Measurements from ENCODE around the gene SLC29A1.

The SLC29A1 gene

GRCh38 chr6:44255871-44256774 lies 32.7 kb downstream of the SLC29A1 start:
- Histone ChIP-seq H3K27ac (ENCODE audit: low read depth, low read length) (peak overlapping the region; percentile 60), H3K9ac (ENCODE audit: low read depth in 1 of 2, low read length in 2 of 2) (peak overlapping the region; percentile 79 to 88), H3K36me3 (ENCODE audit: control insufficient read depth in 1 of 2, insufficient read depth in 2 of 2, low read length in 2 of 2) (peaks cover 37 to 55% of the 10 kb centered on the region in 2 donors)

GRCh38 chr6:44256775-44257024 lies 33.3 kb downstream of the SLC29A1 start:
- H3K36me3 ChIP-seq (ENCODE audit: control insufficient read depth in 1 of 2, insufficient read depth in 2 of 2, low read length in 2 of 2): peaks cover 34 to 54% of the 10 kb centered on the region in 2 donors
- peak overlapping the region; percentile 83 to 89 for H3K4me3 ChIP-seq (ENCODE audit: low read depth in 1 of 2, low read length in 2 of 2)
- H3K9me3 ChIP-seq (ENCODE audit: control insufficient read depth in 1 of 2, low read length in 2 of 2): no peaks in the 10 kb centered on the region
- H3K9ac ChIP-seq (ENCODE audit: low read depth in 1 of 2, low read length in 2 of 2): peak overlapping the region; percentile 79 to 88
- H3K27ac ChIP-seq (ENCODE audit: low read depth, low read length): peak overlapping the region; percentile 60
- H3K27me3 ChIP-seq (ENCODE audit: control insufficient read depth in 1 of 2, insufficient read depth in 2 of 2, low read length in 2 of 2): no peaks in the 10 kb centered on the region
- peaks cover 20 to 24% of the 10 kb centered on the region in 2 donors for H3K4me1 ChIP-seq (ENCODE audit: control insufficient read depth in 1 of 2, insufficient read depth in 2 of 2, low read length in 2 of 2)

More at GRCh38 chr6:44255871-44256774, 32.7 kb downstream of the SLC29A1 start:
- no peaks in the 10 kb centered on the region for H3K9me3 ChIP-seq (ENCODE audit: control insufficient read depth in 1 of 2, low read length in 2 of 2)
- peak overlapping the region; percentile 83 to 89 for H3K4me3 ChIP-seq (ENCODE audit: low read depth in 1 of 2, low read length in 2 of 2)
- H3K27me3 ChIP-seq (ENCODE audit: control insufficient read depth in 1 of 2, insufficient read depth in 2 of 2, low read length in 2 of 2): no peaks in the 10 kb centered on the region
- H3K4me1 ChIP-seq (ENCODE audit: control insufficient read depth in 1 of 2, insufficient read depth in 2 of 2, low read length in 2 of 2): peaks cover 20% of the 10 kb centered on the region in 2 donors

- Histone ChIP-seq H3K4me1 (ENCODE audit: control insufficient read depth in 1 of 2, insufficient read depth in 2 of 2, low read length in 2 of 2) (peaks cover 24 to 29% of the 10 kb centered on the region in 2 donors), H3K9ac (ENCODE audit: low read depth in 1 of 2, low read length in 2 of 2) (peak within 1 kb of the TSS; percentile 79 to 88), H3K4me3 (ENCODE audit: low read depth in 1 of 2, low read length in 2 of 2) (peak within 1 kb of the TSS; percentile 83 to 89), H3K9me3 (ENCODE audit: control insufficient read depth in 1 of 2, low read length in 2 of 2) (no peaks in the 10 kb centered on the region), H3K27me3 (ENCODE audit: control insufficient read depth in 1 of 2, insufficient read depth in 2 of 2, low read length in 2 of 2) (no peaks in the 10 kb centered on the region), H3K27ac (ENCODE audit: low read depth, low read length) (peak within 1 kb of the TSS; percentile 60), H3K36me3 (ENCODE audit: control insufficient read depth in 1 of 2, insufficient read depth in 2 of 2, low read length in 2 of 2) (peaks cover 30 to 54% of the 10 kb centered on the region in 2 donors)
These were observed 33.8 kb downstream of the SLC29A1 start, which contains the start of gene SLC35B2 for GRCh38 chr6:44257025-44257752. TSS of gene SLC35B2 (minus strand) at chr6:44257528. CDS start at chr6:44257410, 118 bp downstream.

GRCh38 chr6:44257753-44258324 lies 34.4 kb downstream of the SLC29A1 start:
- peaks cover 31 to 35% of the 10 kb centered on the region in 2 donors for H3K4me1 ChIP-seq (ENCODE audit: control insufficient read depth in 1 of 2, insufficient read depth in 2 of 2, low read length in 2 of 2)
- peaks cover 26 to 52% of the 10 kb centered on the region in 2 donors for H3K36me3 ChIP-seq (ENCODE audit: control insufficient read depth in 1 of 2, insufficient read depth in 2 of 2, low read length in 2 of 2)
- H3K4me3 ChIP-seq (ENCODE audit: low read depth in 1 of 2, low read length in 2 of 2): peak overlapping the region; percentile 54 to 89
- no peaks in the 10 kb centered on the region for H3K9me3 ChIP-seq (ENCODE audit: control insufficient read depth in 1 of 2, low read length in 2 of 2)
- H3K9ac ChIP-seq (ENCODE audit: low read depth in 1 of 2, low read length in 2 of 2): peak overlapping the region; percentile 52 to 56
- no peaks in the 10 kb centered on the region for H3K27me3 ChIP-seq (ENCODE audit: control insufficient read depth in 1 of 2, insufficient read depth in 2 of 2, low read length in 2 of 2)
- no peak overlapping the region for H3K27ac ChIP-seq (ENCODE audit: low read depth, low read length)

- Histone ChIP-seq H3K4me3 (ENCODE audit: low read depth in 1 of 2, low read length in 2 of 2) (no peak overlapping the region), H3K27me3 (ENCODE audit: control insufficient read depth in 1 of 2, insufficient read depth in 2 of 2, low read length in 2 of 2) (no peaks in the 10 kb centered on the region), H3K4me1 (ENCODE audit: control insufficient read depth in 1 of 2, insufficient read depth in 2 of 2, low read length in 2 of 2) (peaks cover 36 to 41% of the 10 kb centered on the region in 2 donors), H3K9ac (ENCODE audit: low read depth in 1 of 2, low read length in 2 of 2) (no peak overlapping the region), H3K9me3 (ENCODE audit: control insufficient read depth in 1 of 2, low read length in 2 of 2) (no peaks in the 10 kb centered on the region), H3K36me3 (ENCODE audit: control insufficient read depth in 1 of 2, insufficient read depth in 2 of 2, low read length in 2 of 2) (peaks cover 21 to 46% of the 10 kb centered on the region in 2 donors), H3K27ac (ENCODE audit: low read depth, low read length) (no peak overlapping the region)
These were observed 35.0 kb downstream of the SLC29A1 start for GRCh38 chr6:44258325-44258863.

- H3K9ac ChIP-seq (ENCODE audit: low read depth in 1 of 2, low read length in 2 of 2): no peak overlapping the region
- peaks cover 21 to 41% of the 10 kb centered on the region in 2 donors for H3K36me3 ChIP-seq (ENCODE audit: control insufficient read depth in 1 of 2, insufficient read depth in 2 of 2, low read length in 2 of 2)
- H3K27ac ChIP-seq (ENCODE audit: low read depth, low read length): no peak overlapping the region
- H3K9me3 ChIP-seq (ENCODE audit: control insufficient read depth in 1 of 2, low read length in 2 of 2): no peaks in the 10 kb centered on the region
- peaks cover 42 to 46% of the 10 kb centered on the region in 2 donors for H3K4me1 ChIP-seq (ENCODE audit: control insufficient read depth in 1 of 2, insufficient read depth in 2 of 2, low read length in 2 of 2)
- no peak overlapping the region for H3K4me3 ChIP-seq (ENCODE audit: low read depth in 1 of 2, low read length in 2 of 2)
- no peaks in the 10 kb centered on the region for H3K27me3 ChIP-seq (ENCODE audit: control insufficient read depth in 1 of 2, insufficient read depth in 2 of 2, low read length in 2 of 2)
These were observed 35.5 kb downstream of the SLC29A1 start for GRCh38 chr6:44258921-44259320.

GRCh38 chr6:44260011-44260410 lies 36.6 kb downstream of the SLC29A1 start:
- no peak overlapping the region for H3K9ac ChIP-seq (ENCODE audit: low read depth in 1 of 2, low read length in 2 of 2)
- no peaks in the 10 kb centered on the region for H3K27me3 ChIP-seq (ENCODE audit: control insufficient read depth in 1 of 2, insufficient read depth in 2 of 2, low read length in 2 of 2)
- no peaks in the 10 kb centered on the region for H3K9me3 ChIP-seq (ENCODE audit: control insufficient read depth in 1 of 2, low read length in 2 of 2)
- H3K36me3 ChIP-seq (ENCODE audit: control insufficient read depth in 1 of 2, insufficient read depth in 2 of 2, low read length in 2 of 2): peaks cover 16 to 30% of the 10 kb centered on the region in 2 donors
- H3K27ac ChIP-seq (ENCODE audit: low read depth, low read length): no peak overlapping the region
- H3K4me3 ChIP-seq (ENCODE audit: low read depth in 1 of 2, low read length in 2 of 2): no peak overlapping the region
- peaks cover 47 to 57% of the 10 kb centered on the region in 2 donors for H3K4me1 ChIP-seq (ENCODE audit: control insufficient read depth in 1 of 2, insufficient read depth in 2 of 2, low read length in 2 of 2)

- Histone ChIP-seq H3K4me3 (ENCODE audit: low read depth in 1 of 2, low read length in 2 of 2) (no peak overlapping the region), H3K4me1 (ENCODE audit: control insufficient read depth in 1 of 2, insufficient read depth in 2 of 2, low read length in 2 of 2) (peaks cover 44 to 57% of the 10 kb centered on the region in 2 donors), H3K27ac (ENCODE audit: low read depth, low read length) (no peak overlapping the region), H3K27me3 (ENCODE audit: control insufficient read depth in 1 of 2, insufficient read depth in 2 of 2, low read length in 2 of 2) (no peaks in the 10 kb centered on the region), H3K9me3 (ENCODE audit: control insufficient read depth in 1 of 2, low read length in 2 of 2) (no peaks in the 10 kb centered on the region), H3K9ac (ENCODE audit: low read depth in 1 of 2, low read length in 2 of 2) (no peak overlapping the region), H3K36me3 (ENCODE audit: control insufficient read depth in 1 of 2, insufficient read depth in 2 of 2, low read length in 2 of 2) (peaks cover 16 to 25% of the 10 kb centered on the region in 2 donors)
These were observed 37.3 kb downstream of the SLC29A1 start for GRCh38 chr6:44260451-44261297.

GRCh38 chr6:44261581-44261980 lies 38.2 kb downstream of the SLC29A1 start:
- Histone ChIP-seq H3K4me1 (ENCODE audit: control insufficient read depth in 1 of 2, insufficient read depth in 2 of 2, low read length in 2 of 2) (peaks cover 35 to 48% of the 10 kb centered on the region in 2 donors), H3K4me3 (ENCODE audit: low read depth in 1 of 2, low read length in 2 of 2) (no peak overlapping the region), H3K27me3 (ENCODE audit: control insufficient read depth in 1 of 2, insufficient read depth in 2 of 2, low read length in 2 of 2) (no peaks in the 10 kb centered on the region), H3K9ac (ENCODE audit: low read depth in 1 of 2, low read length in 2 of 2) (no peak overlapping the region), H3K9me3 (ENCODE audit: control insufficient read depth in 1 of 2, low read length in 2 of 2) (no peaks in the 10 kb centered on the region), H3K27ac (ENCODE audit: low read depth, low read length) (no peak overlapping the region), H3K36me3 (ENCODE audit: control insufficient read depth in 1 of 2, insufficient read depth in 2 of 2, low read length in 2 of 2) (peaks cover 16 to 25% of the 10 kb centered on the region in 2 donors)

Measured in duodenal mucosa (tissue), 2 donors.